ENCODE data around the gene MIPEP.

MIPEP gene

DNA sequence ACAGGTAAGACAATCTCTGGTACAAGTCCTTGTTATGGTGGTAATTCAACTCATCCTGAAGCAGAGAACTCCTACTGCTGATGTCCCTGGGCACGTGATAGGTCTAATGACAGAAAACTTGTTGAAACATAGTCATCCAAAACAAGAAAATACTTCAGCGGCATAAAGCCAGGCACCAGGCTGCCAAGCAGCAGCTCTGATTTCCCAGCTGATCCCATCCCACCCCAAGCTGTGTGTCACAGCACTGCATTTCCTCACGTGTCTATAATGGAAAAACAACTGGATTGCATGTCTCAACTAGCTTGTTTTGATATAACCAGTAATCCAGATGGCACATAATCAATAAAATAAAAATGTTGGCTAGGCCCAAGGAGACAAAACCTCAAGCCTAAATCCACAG lies 64.8 kb downstream of the MIPEP start:
- Mint-ChIP-seq H3K4me3 (no peak overlapping the region), H3K36me3 (ENCODE audit: low read depth) (peaks cover 46% of the 10 kb centered on the region), H3K27me3 (ENCODE audit: low read depth) (no peaks in the 10 kb centered on the region), H3K27ac (no peak overlapping the region), H3K4me1 (no peaks in the 10 kb centered on the region), H3K9me3 (peaks cover 9% of the 10 kb centered on the region)
- TF ChIP-seq, protein P1, sequence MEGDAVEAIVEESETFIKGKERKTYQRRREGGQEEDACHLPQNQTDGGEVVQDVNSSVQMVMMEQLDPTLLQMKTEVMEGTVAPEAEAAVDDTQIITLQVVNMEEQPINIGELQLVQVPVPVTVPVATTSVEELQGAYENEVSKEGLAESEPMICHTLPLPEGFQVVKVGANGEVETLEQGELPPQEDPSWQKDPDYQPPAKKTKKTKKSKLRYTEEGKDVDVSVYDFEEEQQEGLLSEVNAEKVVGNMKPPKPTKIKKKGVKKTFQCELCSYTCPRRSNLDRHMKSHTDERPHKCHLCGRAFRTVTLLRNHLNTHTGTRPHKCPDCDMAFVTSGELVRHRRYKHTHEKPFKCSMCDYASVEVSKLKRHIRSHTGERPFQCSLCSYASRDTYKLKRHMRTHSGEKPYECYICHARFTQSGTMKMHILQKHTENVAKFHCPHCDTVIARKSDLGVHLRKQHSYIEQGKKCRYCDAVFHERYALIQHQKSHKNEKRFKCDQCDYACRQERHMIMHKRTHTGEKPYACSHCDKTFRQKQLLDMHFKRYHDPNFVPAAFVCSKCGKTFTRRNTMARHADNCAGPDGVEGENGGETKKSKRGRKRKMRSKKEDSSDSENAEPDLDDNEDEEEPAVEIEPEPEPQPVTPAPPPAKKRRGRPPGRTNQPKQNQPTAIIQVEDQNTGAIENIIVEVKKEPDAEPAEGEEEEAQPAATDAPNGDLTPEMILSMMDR (IDR thresholded peaks at IDR 0.05; ENCODE audit: unreplicated experiment in 3 of 3): no peak

DNA sequence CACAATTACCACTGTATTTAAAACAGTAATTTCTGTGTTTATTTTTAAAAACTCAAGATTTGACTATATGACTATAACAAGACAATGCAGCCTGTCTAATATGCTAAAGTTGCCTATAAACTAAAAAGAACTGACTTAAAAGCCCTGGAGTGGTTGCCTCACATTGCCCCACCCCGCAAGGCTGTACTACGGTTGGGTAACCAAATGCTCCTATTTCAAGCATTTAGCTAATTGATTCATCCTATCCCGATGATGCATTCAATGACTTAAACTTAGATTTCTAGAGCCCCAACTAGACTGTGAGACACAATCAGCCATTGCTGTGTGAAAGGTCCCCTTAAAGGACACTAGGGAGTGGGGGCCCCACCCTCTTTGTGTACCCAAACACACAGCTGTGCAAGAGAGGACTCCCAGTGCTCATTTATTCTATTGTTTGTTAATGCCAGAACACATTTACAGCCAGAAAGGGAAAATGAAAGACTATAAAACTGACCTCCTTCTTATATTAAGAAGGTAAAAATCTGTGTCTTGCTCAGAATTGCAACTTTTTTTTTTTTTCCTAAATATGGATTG lies 66.9 kb downstream of the MIPEP start:
- no peak overlapping the region for H3K27ac Mint-ChIP-seq
- H3K4me3 Mint-ChIP-seq: no peak overlapping the region
- H3K9me3 Mint-ChIP-seq: peaks cover 4% of the 10 kb centered on the region
- no peaks in the 10 kb centered on the region for H3K27me3 Mint-ChIP-seq (ENCODE audit: low read depth)
- H3K36me3 Mint-ChIP-seq (ENCODE audit: low read depth): peaks cover 37% of the 10 kb centered on the region
- no peaks in the 10 kb centered on the region for H3K4me1 Mint-ChIP-seq
- TF ChIP-seq, protein P1 (IDR thresholded peaks at IDR 0.05; ENCODE audit: unreplicated experiment in 3 of 3): no peak

DNA sequence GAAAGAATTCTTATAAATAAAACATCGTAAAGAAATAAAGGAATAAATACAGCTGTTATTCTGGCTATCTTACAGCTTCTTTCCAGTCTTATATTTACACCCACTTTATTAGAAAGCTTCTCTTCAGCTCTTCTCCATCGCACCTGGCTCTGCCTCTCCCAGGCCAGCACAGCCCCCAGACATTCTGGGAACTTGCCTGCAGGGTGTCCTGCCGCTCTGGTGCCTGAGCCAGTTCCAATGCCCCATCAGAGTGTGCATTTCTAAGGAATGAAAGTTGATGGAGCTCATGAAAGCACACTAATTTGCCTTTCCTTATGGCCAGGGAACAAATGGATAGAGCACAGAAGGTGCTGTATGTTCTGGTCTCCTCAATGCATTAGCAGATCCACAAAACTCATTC lies 68.7 kb downstream of the MIPEP start:
- H3K27me3 Mint-ChIP-seq (ENCODE audit: low read depth): no peaks in the 10 kb centered on the region
- H3K9me3 Mint-ChIP-seq: no peaks in the 10 kb centered on the region
- H3K27ac Mint-ChIP-seq: no peak overlapping the region
- H3K4me3 Mint-ChIP-seq: no peak overlapping the region
- peaks cover 19% of the 10 kb centered on the region for H3K36me3 Mint-ChIP-seq (ENCODE audit: low read depth)
- TF ChIP-seq, protein P1 (IDR thresholded peaks at IDR 0.05; ENCODE audit: unreplicated experiment in 3 of 3): no peak
- no peaks in the 10 kb centered on the region for H3K4me1 Mint-ChIP-seq

DNA sequence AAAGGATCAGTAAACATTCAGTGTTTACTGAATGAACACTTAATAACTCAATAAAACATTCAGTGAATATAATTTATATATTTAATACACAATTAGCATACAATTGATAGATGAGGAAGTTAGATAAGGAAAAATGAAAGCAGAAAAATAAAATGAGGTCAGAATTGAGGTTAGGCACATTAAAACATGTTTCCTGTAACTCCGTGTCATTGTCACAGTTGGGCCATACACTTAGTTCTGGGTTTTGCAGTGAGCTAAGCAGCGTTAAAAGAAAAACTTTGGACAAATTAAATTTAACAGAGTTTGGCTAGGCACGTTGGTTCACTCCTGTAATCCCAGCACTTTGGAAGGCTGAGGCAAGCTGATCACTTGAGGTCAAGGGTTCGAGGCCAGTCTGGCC lies 71.4 kb downstream of the MIPEP start:
- H3K27me3 Mint-ChIP-seq (ENCODE audit: low read depth): no peaks in the 10 kb centered on the region
- no peak overlapping the region for H3K4me3 Mint-ChIP-seq
- peak overlapping the region in 1 of 3 experiments; percentile 2 for H3K27ac Mint-ChIP-seq
- no peaks in the 10 kb centered on the region for H3K4me1 Mint-ChIP-seq
- H3K9me3 Mint-ChIP-seq: no peaks in the 10 kb centered on the region
- H3K36me3 Mint-ChIP-seq (ENCODE audit: low read depth): peaks cover 8% of the 10 kb centered on the region
- TF ChIP-seq, protein P1 (IDR thresholded peaks at IDR 0.05; ENCODE audit: unreplicated experiment in 3 of 3): no peak

DNA sequence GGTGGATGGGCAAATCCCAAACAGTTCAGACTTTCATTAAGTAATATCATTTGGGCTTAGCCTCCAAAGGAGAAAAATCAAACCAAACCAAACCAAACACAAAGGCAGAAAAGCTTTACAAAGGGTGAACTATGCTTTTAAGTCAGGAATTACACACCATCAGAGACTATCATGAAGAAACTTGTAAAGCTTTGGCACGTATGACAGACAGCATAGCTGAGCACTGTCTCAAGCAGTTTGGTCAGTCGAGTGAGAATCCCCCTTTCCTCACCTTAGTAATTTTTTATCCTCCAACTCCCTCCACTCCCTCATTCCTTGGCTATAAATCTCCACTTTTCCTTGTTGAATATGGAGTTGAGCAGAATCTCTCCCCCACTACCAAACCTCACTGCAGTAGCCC lies 72.1 kb downstream of the MIPEP start:
- TF ChIP-seq, protein P1 (IDR thresholded peaks at IDR 0.05; ENCODE audit: unreplicated experiment in 3 of 3): no peak
- Mint-ChIP-seq H3K4me1 (peaks cover 2% of the 10 kb centered on the region), H3K4me3 (no peak overlapping the region), H3K36me3 (ENCODE audit: low read depth) (peaks cover 10% of the 10 kb centered on the region), H3K9me3 (no peaks in the 10 kb centered on the region), H3K27ac (peak overlapping the region in 1 of 3 experiments; percentile 2), H3K27me3 (ENCODE audit: low read depth) (no peaks in the 10 kb centered on the region)

DNA sequence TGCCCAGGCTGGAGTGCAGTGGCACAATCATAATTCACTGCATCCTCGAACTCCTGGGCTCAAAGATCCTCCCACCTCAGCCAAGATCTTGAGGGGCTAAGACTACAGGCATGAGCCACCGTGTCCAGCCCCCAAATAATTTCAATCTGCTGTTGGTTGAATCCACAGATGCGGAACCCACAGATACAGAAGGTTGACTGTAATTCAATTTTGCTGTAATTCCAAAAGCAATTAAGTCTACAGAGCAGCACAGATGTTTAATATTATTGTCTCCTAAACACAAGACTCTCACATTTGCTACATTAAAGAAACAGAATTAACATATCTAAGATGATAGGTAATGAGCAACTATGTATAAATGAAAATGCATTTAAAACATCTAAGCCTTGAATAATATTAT lies 75.6 kb downstream of the MIPEP start:
- peaks cover 28% of the 10 kb centered on the region for H3K4me1 Mint-ChIP-seq
- H3K36me3 Mint-ChIP-seq (ENCODE audit: low read depth): peaks cover 4% of the 10 kb centered on the region
- TF ChIP-seq, protein P1 (IDR thresholded peaks at IDR 0.05; ENCODE audit: unreplicated experiment in 3 of 3): no peak
- H3K27ac Mint-ChIP-seq: peak overlapping the region in 1 of 3 experiments; percentile 50
- H3K4me3 Mint-ChIP-seq: no peak overlapping the region
- no peaks in the 10 kb centered on the region for H3K9me3 Mint-ChIP-seq
- no peaks in the 10 kb centered on the region for H3K27me3 Mint-ChIP-seq (ENCODE audit: low read depth)

Measured in nephron (organoid).